IMR-90 (cell line): ENCODE data around the gene OSBP2. TPM values are rescaled to one million over a fixed set of nuclear protein-coding genes. Genes with fewer than 3 reads are reported as not detected.

Source experiments
- ATAC-seq: fragments of 200-7000 bp; cut with Tn5 transposase; 2 replicates; pipeline ENCODE4 v1.9.1; 2020; ENCODE audit warnings: low read depth, mild to moderate bottlenecking, moderate library complexity
- BruUV-seq: library from RNA; stranded (reverse); fragments of 400-500 nt; replicated peaks from 2 replicates; lab custom pipeline; 2021; lab: Mats Ljungman, UMichigan
- CTCF ChIA-PET: fragments of 300-600 bp; formaldehyde crosslinking; extraction: SDS; loops from one replicate; lab custom pipeline; 2021; ENCODE audit warnings: antibody characterized with exemption; lab: Yijun Ruan, JAX
- POLR2A ChIA-PET: fragments of 300-600 bp; sonication (Branson Sonifier 250); formaldehyde crosslinking; loops from one replicate; lab custom pipeline; 2022; ENCODE audit warnings: antibody characterized with exemption; ENCODE audit not compliant: unreplicated experiment; lab: Charles Lee
- DNase-seq: peaks from one replicate; pipeline ENCODE4 v3.0.0; 2013
- H2AFZ ChIP-seq: replicated peaks from 2 replicates; pipeline ENCODE3; 2013; ENCODE audit warnings: low read length, mild to moderate bottlenecking; ENCODE audit not compliant: poor library complexity
- H2AK5ac ChIP-seq: 2 replicates; pipeline ENCODE4 v1.6.1; 2013; ENCODE audit warnings: low read depth, low read length, inconsistent platforms
- H2AK9ac ChIP-seq: replicated peaks from 2 replicates; pipeline ENCODE3; 2013; ENCODE audit warnings: mild to moderate bottlenecking, low read depth, low read length, moderate library complexity; ENCODE audit not compliant: poor library complexity
- H2BK120ac ChIP-seq: 2 replicates; pipeline ENCODE4 v1.6.1; 2013; ENCODE audit warnings: low read depth, low read length, inconsistent platforms
- H2BK15ac ChIP-seq: 3 replicates; pipeline ENCODE4 v1.6.1; 2013; ENCODE audit warnings: low read depth, low read length, inconsistent platforms
- H2BK20ac ChIP-seq: 2 replicates; pipeline ENCODE4 v1.6.1; 2013; ENCODE audit warnings: low read depth, mild to moderate bottlenecking, inconsistent platforms, low read length, moderate library complexity
- H2BK5ac ChIP-seq: 2 replicates; pipeline ENCODE4 v1.6.1; 2013; ENCODE audit warnings: mild to moderate bottlenecking, low read depth, low read length, inconsistent platforms; ENCODE audit not compliant: poor library complexity, severe bottlenecking
- H3K14ac ChIP-seq: replicated peaks from 2 replicates; pipeline ENCODE4 v1.6.1; 2013; ENCODE audit warnings: low read depth, low read length, inconsistent platforms
- H3K18ac ChIP-seq: 2 replicates; pipeline ENCODE4 v1.6.1; 2013; ENCODE audit warnings: low read depth, low read length, control low read depth
- H3K23ac ChIP-seq: 2 replicates; pipeline ENCODE4 v1.6.1; 2013; ENCODE audit warnings: low read depth, low read length, inconsistent platforms
- H3K27ac ChIP-seq: 2 replicates; pipeline ENCODE4 v1.5.1; 2013; ENCODE audit warnings: mild to moderate bottlenecking, control low read depth, low read length; ENCODE audit not compliant: insufficient read depth
- H3K27me3 ChIP-seq: 2 replicates; pipeline ENCODE4 v1.6.1; 2013; ENCODE audit warnings: low read length; ENCODE audit not compliant: control insufficient read depth, insufficient read depth
- H3K36me3 ChIP-seq: 2 replicates; pipeline ENCODE4 v1.6.1; 2013; ENCODE audit warnings: low read length, mixed read lengths; ENCODE audit not compliant: control insufficient read depth, insufficient read depth
- H3K4ac ChIP-seq: 2 replicates; pipeline ENCODE4 v1.6.1; 2013; ENCODE audit warnings: low read depth, low read length, inconsistent platforms
- H3K4me1 ChIP-seq: 2 replicates; pipeline ENCODE4 v1.6.1; 2013; ENCODE audit warnings: low read length, mixed read lengths; ENCODE audit not compliant: control insufficient read depth, insufficient read depth
- H3K4me2 ChIP-seq: 2 replicates; pipeline ENCODE4 v1.6.1; 2013; ENCODE audit warnings: low read depth, mild to moderate bottlenecking, control low read depth, low read length, moderate library complexity
- H3K4me3 ChIP-seq: 2 replicates; pipeline ENCODE4 v1.5.1; 2013; ENCODE audit warnings: low read depth, mild to moderate bottlenecking, control low read depth, low read length, moderate library complexity; ENCODE audit not compliant: insufficient read depth
- H3K56ac ChIP-seq: 2 replicates; pipeline ENCODE4 v1.6.1; 2013; ENCODE audit warnings: low read length, inconsistent platforms; ENCODE audit not compliant: insufficient read depth; ENCODE audit errors: extremely low read depth
- H3K79me1 ChIP-seq, 2 experiments: 2 replicates each; pipeline ENCODE4 v1.6.1; 2013; ENCODE audit warnings: low read length in 2 of 2, inconsistent platforms in 1 of 2, low read depth in 1 of 2
- H3K9ac ChIP-seq: 2 replicates; pipeline ENCODE4 v1.6.1; 2013; ENCODE audit warnings: low read depth, low read length, control low read depth
- H3K9me1 ChIP-seq: 2 replicates; pipeline ENCODE4 v1.6.1; 2013; ENCODE audit warnings: low read length, inconsistent platforms; ENCODE audit not compliant: insufficient read depth
- H3K9me3 ChIP-seq: 2 replicates; pipeline ENCODE4 v1.6.1; 2013; ENCODE audit warnings: low read length; ENCODE audit not compliant: control insufficient read depth, insufficient read depth
- H4K20me1 ChIP-seq: 2 replicates; pipeline ENCODE4 v1.6.1; 2013; ENCODE audit warnings: low read length, inconsistent platforms; ENCODE audit not compliant: insufficient read depth
- H4K5ac ChIP-seq: 2 replicates; pipeline ENCODE4 v1.6.1; 2013; ENCODE audit warnings: mild to moderate bottlenecking, low read depth, low read length, control low read depth
- H4K8ac ChIP-seq, 2 experiments: 2 replicates each; pipeline ENCODE4 v1.6.1; 2013; ENCODE audit warnings: low read depth in 2 of 2, low read length in 2 of 2, control low read depth in 1 of 2, inconsistent platforms in 1 of 2
- H4K91ac ChIP-seq: 2 replicates; pipeline ENCODE4 v1.6.1; 2013; ENCODE audit warnings: low read depth, low read length, inconsistent platforms; ENCODE audit not compliant: insufficient read depth
- CEBPB ChIP-seq: IDR thresholded peaks from 2 replicates; pipeline ENCODE4 v1.6.1; 2012; ENCODE audit warnings: low read depth, low read length, improper control_type of control experiment
- CHD1 ChIP-seq: IDR thresholded peaks from 2 replicates; pipeline ENCODE4 v1.6.1; 2012; ENCODE audit warnings: low read depth, low read length, improper control_type of control experiment
- FOS ChIP-seq: fragments of 150-350 bp; IDR thresholded peaks from 2 replicates; pipeline ENCODE4 v1.6.1; 2016; ENCODE audit warnings: low read depth, low read length
- MAFK ChIP-seq: IDR thresholded peaks from 2 replicates; pipeline ENCODE4 v1.6.1; 2012; ENCODE audit warnings: low read depth, low read length, improper control_type of control experiment
- MAZ ChIP-seq: IDR thresholded peaks from 2 replicates; pipeline ENCODE4 v1.6.1; 2012; ENCODE audit warnings: low read depth, mild to moderate bottlenecking, low read length, improper control_type of control experiment, moderate library complexity, borderline replicate concordance
- MXI1 ChIP-seq: IDR thresholded peaks from 2 replicates; pipeline ENCODE4 v1.6.1; 2012; ENCODE audit warnings: low read depth, mild to moderate bottlenecking, low read length, moderate library complexity, borderline replicate concordance
- POLR2A ChIP-seq: IDR thresholded peaks from 2 replicates; pipeline ENCODE4 v1.6.1; 2012; ENCODE audit warnings: mild to moderate bottlenecking, low read depth, low read length
- RAD21 ChIP-seq: IDR thresholded peaks from 2 replicates; pipeline ENCODE4 v1.6.1; 2012; ENCODE audit warnings: low read length, improper control_type of control experiment
- RCOR1 ChIP-seq: IDR thresholded peaks from 2 replicates; pipeline ENCODE4 v1.6.1; 2012; ENCODE audit warnings: mild to moderate bottlenecking, low read length, improper control_type of control experiment; ENCODE audit not compliant: insufficient replicate concordance
- RFX5 ChIP-seq: IDR thresholded peaks from 2 replicates; pipeline ENCODE4 v1.8.0; 2012; ENCODE audit warnings: low read depth, mild to moderate bottlenecking, low read length, moderate library complexity
- SMC3 ChIP-seq: fragments of 150-350 bp; IDR thresholded peaks from 2 replicates; pipeline ENCODE4 v1.6.1; 2016; ENCODE audit warnings: low read depth, mild to moderate bottlenecking, antibody characterized with exemption, low read length, moderate library complexity
- WGBS, 2 experiments: methylation state at CpG; one replicate each; pipeline versions ENCODE4 v1.1.5 to v1.1.7; 2013; ENCODE audit warnings: missing lambda C conversion rate in 2 of 2; ENCODE audit not compliant: insufficient read length in 1 of 2; ENCODE audit errors: extremely low coverage in 2 of 2; 5-methylcytosine and 5-hydroxymethylcytosine counted together
- dilution Hi-C: fragments of 300-500 bp; cut with HindIII; formaldehyde crosslinking; loops from one replicate; pipeline ENCODE4 v1.14.3; 2018; ENCODE audit warnings: low sequenced_read_pairs; ENCODE audit not compliant: unreplicated experiment
- in situ Hi-C: fragments of 300-500 bp; cut with MboI; formaldehyde crosslinking; loops from 3 replicates; pipeline ENCODE4 v1.14.3; 2019; ENCODE audit warnings: low sequenced_read_pairs, inconsistent platforms, mixed read lengths
- intact Hi-C: fragments of 100-400 bp; cut with micrococcal nuclease; formaldehyde crosslinking; loops from 2 replicates; pipeline ENCODE4 v1.10.0; 2022
- polyA plus RNA-seq, 3 experiments: library from polyadenylated mRNA; depleted of rRNA; stranded (reverse); fragments of >200 nt; gene quantifications; 2 replicates each; pipeline ENCODE4 v1.2.3, GENCODE V29; 2012; ENCODE audit warnings: low replicate concordance in 1 of 3
- total RNA-seq: library from RNA; depleted of rRNA; stranded (reverse); fragments of >200 nt; gene quantifications from 2 replicates; pipeline ENCODE4 v1.2.3, GENCODE V29; 2012
- TF ChIP-seq, protein P1 (sequence below): conservative IDR thresholded peaks from 2 replicates; pipeline ENCODE4 v1.5.1; 2012; ENCODE audit warnings: mild to moderate bottlenecking, low read depth, low read length, improper control_type of control experiment
- TF ChIP-seq, protein P2 (sequence below): fragments of 150-350 bp; IDR thresholded peaks from 2 replicates; pipeline ENCODE4 v1.6.1; 2017; ENCODE audit warnings: mild to moderate bottlenecking, antibody characterized with exemption, low read length, low read depth

Gene OSBP2
- total and polyA plus RNA-seq, 2 of the 4 experiments (the other 2 are of a cell fraction): 1.8 to 2.2 TPM

DNA sequence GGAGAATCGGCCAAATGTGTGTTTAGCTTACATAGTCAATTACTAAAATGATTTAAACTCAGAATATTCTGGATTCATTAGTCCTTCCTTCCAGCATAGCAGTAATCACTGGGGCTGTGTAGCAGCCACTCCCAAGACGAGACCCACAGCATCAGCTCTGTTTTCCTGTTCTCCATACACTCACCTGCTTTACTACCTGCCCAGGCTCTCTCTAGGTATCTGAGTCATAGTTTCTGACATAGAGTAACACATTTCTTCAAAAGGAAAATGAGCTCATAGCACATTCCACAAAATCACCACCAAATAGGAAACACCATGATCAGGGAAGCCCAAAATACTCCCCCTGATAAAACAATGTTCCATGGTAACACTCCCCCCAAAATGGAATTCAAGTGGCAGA lies 251.0 kb downstream of the OSBP2 start:
- 80% methylated on average over 1 of the region's 2 CpGs; no CpG with 5 or more reads in 1 of the 2 experiments for WGBS, 2 experiments

More for the DNA sequence above, 251.0 kb downstream of the OSBP2 start:
- H3K9me1 ChIP-seq: peaks cover 4% of the 10 kb centered on the region; the same call in 1 of the 2 replicates
- H4K5ac ChIP-seq: no peak overlapping the region
- H3K4me2 ChIP-seq: no peak overlapping the region
- peaks cover 4% of the 10 kb centered on the region; the same call in 1 of the 2 replicates for H4K20me1 ChIP-seq
- no TSS peak for BruUV-seq
- intact Hi-C loops: no loop called here
- H3K4me1 ChIP-seq: peaks cover 2% of the 10 kb centered on the region
- no peak overlapping the region for H2BK120ac ChIP-seq
- no peak overlapping the region for H4K91ac ChIP-seq
- dilution Hi-C loops: no loop called here
- ATAC-seq (no peak), DNase-seq (no peak)
- H3K36me3 ChIP-seq: peaks cover 73% of the 10 kb centered on the region
- ChIA-PET CTCF (no interaction called here), POLR2A (no interaction called here)
- H3K18ac ChIP-seq: no peak overlapping the region
- H3K9ac ChIP-seq: no peak overlapping the region
- in situ Hi-C loops: loop anchor here (5.0 to 10.0 kb wide), 3 partner anchors 142 to 289 kb away; no protein-coding TSS in a partner anchor
- H2BK15ac ChIP-seq: no peak overlapping the region
- no peak for TF ChIP-seq FOS
- no peak for TF ChIP-seq MXI1
- TF ChIP-seq POLR2A: no peak
- TF ChIP-seq, protein P1, sequence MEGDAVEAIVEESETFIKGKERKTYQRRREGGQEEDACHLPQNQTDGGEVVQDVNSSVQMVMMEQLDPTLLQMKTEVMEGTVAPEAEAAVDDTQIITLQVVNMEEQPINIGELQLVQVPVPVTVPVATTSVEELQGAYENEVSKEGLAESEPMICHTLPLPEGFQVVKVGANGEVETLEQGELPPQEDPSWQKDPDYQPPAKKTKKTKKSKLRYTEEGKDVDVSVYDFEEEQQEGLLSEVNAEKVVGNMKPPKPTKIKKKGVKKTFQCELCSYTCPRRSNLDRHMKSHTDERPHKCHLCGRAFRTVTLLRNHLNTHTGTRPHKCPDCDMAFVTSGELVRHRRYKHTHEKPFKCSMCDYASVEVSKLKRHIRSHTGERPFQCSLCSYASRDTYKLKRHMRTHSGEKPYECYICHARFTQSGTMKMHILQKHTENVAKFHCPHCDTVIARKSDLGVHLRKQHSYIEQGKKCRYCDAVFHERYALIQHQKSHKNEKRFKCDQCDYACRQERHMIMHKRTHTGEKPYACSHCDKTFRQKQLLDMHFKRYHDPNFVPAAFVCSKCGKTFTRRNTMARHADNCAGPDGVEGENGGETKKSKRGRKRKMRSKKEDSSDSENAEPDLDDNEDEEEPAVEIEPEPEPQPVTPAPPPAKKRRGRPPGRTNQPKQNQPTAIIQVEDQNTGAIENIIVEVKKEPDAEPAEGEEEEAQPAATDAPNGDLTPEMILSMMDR: no peak
- TF ChIP-seq RFX5: no peak
- TF ChIP-seq RCOR1: no peak
- TF ChIP-seq MAZ: no peak
- TF ChIP-seq, protein P2, sequence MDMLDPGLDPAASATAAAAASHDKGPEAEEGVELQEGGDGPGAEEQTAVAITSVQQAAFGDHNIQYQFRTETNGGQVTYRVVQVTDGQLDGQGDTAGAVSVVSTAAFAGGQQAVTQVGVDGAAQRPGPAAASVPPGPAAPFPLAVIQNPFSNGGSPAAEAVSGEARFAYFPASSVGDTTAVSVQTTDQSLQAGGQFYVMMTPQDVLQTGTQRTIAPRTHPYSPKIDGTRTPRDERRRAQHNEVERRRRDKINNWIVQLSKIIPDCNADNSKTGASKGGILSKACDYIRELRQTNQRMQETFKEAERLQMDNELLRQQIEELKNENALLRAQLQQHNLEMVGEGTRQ: no peak
- no peak for TF ChIP-seq MAFK
- no peak for TF ChIP-seq SMC3
- TF ChIP-seq CHD1: no peak
- no peak for TF ChIP-seq RAD21
- TF ChIP-seq CEBPB: no peak
- H2AFZ ChIP-seq: no peak overlapping the region
- no peak overlapping the region for H3K23ac ChIP-seq
- H3K79me1 ChIP-seq: peaks cover 14 to 47% of the 10 kb centered on the region in 2 experiments; a peak in 3 of 4 replicates
- no peak overlapping the region for H2AK9ac ChIP-seq
- no peak overlapping the region for H2AK5ac ChIP-seq
- H3K4ac ChIP-seq: no peak overlapping the region
- no peak overlapping the region for H3K14ac ChIP-seq
- no peaks in the 10 kb centered on the region for H3K9me3 ChIP-seq
- no peak overlapping the region for H3K27ac ChIP-seq
- no peak overlapping the region for H2BK20ac ChIP-seq
- no peak overlapping the region for H3K56ac ChIP-seq
- no peak overlapping the region for H3K4me3 ChIP-seq
- no peak overlapping the region for H4K8ac ChIP-seq
- no peak overlapping the region for H2BK5ac ChIP-seq
- no peaks in the 10 kb centered on the region for H3K27me3 ChIP-seq
